ENCODE results near the gene FAM241A.

GRCh38 chr4:112210777-112211176 is 65.5 kb downstream of the FAM241A start:
- TF ChIP-seq CTCF (IDR thresholded peaks at IDR 0.05) (no peak), POLR2AphosphoS5 (IDR thresholded peaks at IDR 0.05) (no peak)

Data from gastroesophageal sphincter (tissue), 3 donors.